GM19328 (cell line): ENCODE data around the gene CACNA1C.
"Not testable (repeated sequence)": the region's sequence is repeated elsewhere in the genome, so short reads cannot be mapped to it uniquely, and the experiment has no call there.

Source experiments
- ATAC-seq: cut with Tn5 transposase; IDR thresholded peaks from one replicate; pipeline ENCODE4 v1.9.1; 2021; ENCODE audit warnings: mild to moderate bottlenecking, moderate library complexity; ENCODE audit not compliant: unreplicated experiment

CACNA1C gene

DNA sequence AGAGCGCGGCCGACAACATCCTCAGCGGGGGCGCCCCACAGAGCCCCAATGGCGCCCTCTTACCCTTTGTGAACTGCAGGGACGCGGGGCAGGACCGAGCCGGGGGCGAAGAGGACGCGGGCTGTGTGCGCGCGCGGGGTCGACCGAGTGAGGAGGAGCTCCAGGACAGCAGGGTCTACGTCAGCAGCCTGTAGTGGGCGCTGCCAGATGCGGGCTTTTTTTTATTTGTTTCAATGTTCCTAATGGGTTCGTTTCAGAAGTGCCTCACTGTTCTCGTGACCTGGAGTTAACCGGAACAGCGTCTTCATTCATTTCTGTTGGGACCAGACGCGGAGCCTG is 638.2 kb downstream of the CACNA1C start:
- ATAC-seq, result no peak

DNA sequence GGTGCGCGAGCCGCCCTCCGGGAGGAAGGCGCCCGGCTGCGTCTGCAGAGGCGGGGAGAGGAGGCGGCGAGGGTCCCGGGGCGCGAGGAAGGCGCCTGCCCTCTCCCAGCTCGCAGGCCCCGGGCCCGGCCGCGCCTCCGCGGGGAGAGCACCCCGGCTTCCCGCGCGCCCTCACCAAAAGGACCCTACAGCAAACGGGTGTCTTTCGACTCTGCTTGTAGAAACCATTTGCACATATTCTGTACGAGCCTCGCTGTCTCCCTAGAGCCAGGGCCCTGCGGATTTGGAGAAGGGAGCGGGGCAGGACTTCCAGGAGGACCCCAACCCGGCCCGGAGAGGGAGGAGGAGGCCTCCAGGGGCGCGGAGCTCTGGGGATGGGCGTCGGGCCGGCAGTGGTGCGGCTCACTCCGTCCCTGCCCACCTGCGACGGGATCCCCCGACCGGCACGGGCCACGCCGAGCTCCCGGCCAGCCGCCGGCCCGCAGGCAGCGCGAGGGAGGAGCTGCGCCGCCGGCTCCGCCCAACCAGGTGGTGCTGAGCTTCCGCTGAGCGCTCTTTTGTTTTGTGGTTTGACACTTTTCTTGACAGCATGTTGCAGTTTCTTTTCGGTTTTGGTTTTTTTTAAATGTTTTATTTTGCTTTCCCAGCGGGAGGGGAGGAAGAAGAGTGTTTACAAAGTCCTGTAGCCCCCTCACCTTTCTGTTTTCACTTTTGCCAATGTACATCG is 638.7 kb downstream of the CACNA1C start:
- peak; percentile 71 for ATAC-seq

GRCh38 chr12:2692080-2692479 is 639.3 kb downstream of the CACNA1C start:
- ATAC-seq, result no peak

DNA sequence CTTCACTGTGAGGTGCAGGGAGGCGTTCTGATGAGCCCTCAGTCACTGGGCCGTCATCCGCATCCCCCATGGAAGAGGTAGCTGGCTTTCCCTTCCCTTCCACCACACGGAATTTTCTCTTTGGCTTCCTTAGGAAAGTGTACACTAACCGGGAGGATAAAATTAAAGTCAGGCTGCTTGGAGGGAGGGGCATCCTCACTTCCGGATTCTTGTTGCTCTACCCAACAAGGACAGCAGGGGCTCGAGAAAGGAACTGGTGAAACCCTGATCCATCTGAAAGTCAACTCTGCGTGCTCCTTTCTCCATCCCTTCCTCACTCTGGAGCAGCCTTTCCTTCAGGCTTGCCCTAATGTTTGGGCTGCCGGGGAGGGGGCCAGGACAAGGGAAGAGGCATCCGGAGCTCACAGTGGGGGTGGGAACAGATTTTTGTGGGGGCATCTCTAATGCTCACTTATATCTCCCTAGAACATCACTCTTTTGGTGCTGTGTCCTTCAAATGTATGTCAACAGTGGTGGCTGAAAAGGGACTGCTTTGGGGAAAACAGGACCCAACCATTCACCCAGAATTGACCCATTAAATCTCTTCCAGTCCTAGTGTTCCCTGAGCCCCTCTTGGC is 640.6 kb downstream of the CACNA1C start:
- ATAC-seq, result no peak

DNA sequence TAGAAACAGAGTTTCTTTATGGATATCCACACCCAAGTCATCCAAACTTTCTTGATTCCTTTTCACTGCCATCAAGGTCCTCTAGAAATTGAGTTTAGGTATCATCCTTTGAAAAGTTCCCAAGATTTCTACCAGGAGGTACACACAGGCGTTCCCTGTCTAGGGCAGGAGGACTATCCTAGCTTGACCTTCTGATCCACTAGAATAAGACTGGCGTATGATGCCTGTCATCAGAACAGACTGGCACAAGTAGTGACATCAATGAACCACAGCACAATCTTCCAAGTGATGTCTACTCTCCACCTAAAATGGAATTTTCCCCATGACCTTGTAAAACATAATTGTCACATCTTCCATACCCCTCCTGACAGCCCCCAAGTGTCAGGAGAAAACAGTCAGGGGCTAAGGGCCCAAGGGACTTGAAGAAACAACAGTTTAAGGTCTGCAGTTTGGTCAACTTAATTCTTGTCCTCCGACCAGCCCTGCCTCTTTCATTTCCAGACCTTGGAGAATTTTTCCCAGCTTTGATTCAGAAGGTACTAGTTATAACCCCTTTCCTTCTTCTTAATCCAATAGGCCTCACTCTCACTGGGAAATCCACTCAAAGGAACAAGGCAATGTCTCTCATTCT is 641.3 kb downstream of the CACNA1C start:
- ATAC-seq, result no peak

DNA sequence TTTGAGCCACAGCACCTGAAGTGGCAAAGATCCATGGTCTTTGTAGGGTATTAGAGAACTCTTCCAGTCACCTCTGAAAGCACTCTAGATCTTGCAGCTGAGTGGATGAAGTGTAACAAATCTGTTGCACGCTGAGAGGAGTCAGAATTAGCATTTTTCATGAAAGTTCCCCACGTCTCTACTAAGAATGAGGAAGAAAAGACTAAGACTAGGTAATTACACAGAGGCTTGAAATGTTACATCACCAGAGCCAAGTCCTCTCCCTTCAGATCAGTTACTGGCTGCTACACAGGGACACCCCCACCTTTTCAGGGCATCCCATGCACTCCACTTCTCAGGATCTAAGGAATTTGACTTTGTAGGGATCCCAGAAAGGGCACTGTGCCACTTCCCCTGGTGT is 643.3 kb downstream of the CACNA1C start:
- ATAC-seq, result no peak

- no peak for ATAC-seq
Observed at GRCh38 chr12:2697057-2697800, 644.4 kb downstream of the CACNA1C start.

DNA sequence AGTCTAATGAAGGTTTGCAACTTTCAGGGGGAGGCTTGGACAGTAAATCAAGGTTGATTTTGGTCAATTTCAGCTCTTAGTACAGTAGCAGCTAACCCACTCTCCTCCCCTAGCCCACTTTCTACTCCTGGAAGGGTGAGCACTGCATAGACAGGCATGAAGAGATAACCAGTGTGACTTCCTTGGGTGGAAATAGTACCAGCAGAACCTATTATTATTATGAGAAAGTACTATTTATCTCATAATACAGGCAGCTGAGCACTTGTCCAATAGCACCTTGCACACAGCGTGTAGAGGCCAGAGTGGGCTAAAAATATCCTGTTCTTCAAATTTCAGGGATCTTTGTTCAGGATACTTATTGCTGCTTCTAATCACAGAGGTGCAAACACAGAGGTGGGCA is 645.8 kb downstream of the CACNA1C start:
- no peak for ATAC-seq

DNA sequence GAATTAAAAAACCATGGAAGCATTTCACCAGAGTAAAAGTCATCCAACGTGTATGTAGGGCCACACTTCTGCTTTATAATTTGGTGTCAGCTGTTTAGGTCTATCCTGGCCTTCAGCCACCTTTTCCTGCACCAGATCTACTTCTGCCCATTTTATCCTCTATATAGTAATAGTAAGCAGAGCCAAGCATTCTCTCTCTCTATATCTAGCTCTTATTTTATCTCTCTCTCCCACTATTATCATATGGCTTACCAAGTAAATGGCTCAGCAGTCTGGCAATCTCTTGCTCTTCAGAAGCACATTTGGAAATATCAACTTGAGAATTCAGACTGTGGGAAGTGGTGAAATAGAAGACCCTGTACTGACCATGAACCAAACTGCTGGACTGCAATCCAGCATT is 657.9 kb downstream of the CACNA1C start:
- no peak for ATAC-seq

GRCh38 chr12:2719392-2719791 is 666.6 kb downstream of the CACNA1C start:
- no peak for ATAC-seq

DNA sequence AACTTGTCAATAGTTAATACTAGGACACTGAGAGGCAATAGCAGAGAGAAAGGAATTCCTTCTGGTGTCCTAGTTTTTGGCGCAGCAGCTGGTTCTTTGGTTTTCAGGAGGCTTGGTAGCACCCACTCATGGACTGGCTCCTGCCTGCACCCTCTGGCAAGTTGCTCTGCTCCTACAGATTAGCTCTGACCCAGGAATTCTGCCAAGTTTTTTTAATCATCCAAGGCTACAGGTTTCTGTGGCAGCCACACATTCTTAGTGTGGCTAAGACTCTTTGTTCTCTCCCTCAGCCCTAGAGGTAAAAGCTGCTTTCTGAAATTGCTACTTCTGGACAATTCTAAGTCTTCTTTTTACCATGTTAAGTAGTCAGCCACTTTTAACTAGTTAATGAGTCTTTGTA is 670.0 kb downstream of the CACNA1C start:
- ATAC-seq, result no peak

DNA sequence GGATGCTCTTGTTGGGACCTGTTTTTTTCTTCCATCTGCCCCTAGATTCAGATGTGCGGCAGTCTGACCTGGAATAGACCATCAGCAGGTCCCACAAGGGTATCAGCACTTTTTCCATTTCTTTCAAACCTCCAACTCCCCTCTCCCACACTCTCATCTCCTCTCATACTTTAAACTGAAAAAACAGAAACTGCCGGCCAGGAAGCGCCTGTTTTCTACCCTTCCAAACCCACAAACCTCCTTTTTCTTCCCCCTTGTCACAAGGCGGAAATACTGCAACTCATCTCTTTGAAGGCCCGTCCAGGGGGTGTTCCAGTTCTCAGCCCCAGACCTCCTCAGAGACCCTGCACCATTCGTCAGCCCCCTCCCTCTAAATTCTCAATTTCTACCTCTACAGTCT is 679.5 kb downstream of the CACNA1C start:
- no peak for ATAC-seq

DNA sequence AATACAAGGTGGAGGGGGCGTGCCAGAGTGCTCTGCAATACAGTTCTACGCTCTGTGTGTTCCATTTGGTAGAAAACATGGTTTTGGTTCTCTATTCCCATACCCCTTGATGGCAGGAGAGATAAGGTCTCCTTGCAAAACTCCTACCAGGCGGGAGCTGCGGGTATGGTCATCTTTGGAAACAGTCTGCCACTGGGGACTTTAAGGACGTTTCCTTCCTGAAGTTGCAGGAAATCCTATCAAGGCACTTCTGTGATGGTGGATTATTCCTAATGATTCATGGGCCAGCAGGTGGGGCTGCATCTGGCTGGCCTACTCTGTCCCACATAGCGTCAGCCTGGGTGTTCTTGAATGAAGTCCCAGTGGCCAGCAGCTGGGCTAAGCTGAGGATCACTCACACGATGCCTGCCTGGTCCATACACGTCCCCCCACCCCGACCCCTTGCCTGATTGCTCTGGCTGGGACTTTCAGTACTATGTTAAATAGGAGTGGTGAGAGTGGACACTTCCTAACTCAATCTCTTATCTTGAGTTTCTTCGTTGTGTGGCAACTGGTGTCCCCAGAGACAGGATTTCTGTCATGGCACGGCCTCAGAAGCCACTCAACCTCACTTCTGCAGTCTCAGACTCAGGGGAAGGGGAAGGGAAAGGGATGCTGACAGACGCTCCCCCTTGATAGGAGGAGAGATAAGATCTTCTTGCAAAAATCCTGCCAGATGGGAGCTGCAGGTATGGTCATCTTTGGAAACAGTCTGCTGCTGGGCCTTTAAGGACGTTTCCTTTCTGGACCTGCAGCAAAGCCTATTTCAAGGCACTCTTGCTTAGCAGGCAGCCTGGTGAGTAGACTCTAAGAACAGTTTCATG is 680.9 kb downstream of the CACNA1C start:
- no peak for ATAC-seq

DNA sequence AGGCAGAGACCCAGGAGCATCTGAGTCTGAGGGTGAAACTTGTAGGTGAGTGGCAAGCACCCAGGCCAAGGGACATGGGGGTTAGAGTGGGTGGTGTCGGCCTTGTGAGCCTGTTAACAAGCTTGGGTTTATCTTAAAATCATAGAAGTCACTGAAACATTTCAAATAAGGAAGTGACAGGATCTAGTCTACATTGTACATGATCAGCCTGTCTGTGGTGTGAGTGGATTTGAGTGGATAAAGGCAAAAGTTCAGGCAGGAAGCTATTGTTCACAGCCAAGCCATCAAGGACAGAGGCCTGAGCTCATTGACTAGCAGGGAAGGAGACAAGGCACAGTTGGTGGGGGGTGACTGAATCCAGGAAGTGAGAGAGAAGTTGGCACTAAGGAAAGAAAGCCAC is 682.6 kb downstream of the CACNA1C start:
- ATAC-seq, result no peak

DNA sequence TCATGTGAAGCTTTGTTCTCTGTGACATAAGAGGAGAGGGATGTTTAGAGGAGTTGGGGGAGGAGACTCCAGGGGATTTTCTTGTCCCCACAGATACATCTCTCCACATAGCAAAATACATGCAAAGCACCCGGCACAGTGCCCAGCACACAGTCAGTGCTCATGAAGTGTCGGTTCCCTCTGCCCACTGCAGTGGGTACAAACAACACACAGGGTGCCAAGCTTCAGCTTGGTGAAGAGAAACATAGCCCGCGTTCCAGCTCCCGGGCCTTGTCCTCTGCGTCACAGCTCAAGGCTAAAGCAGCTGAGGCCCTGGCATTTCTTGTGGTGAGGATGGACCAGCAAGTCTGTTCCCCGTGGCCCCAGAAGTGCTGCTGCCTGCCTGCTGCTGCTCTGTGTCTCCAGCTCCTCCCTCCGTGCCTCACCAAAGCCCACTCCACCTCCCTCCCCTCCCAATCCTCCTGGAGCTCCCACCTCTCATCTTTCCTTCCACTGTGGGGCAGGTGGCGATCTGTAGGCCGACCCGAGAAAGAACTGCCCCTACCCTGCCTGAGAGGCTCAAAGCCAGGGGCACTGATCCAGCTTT is 685.0 kb downstream of the CACNA1C start:
- ATAC-seq, result no peak

DNA sequence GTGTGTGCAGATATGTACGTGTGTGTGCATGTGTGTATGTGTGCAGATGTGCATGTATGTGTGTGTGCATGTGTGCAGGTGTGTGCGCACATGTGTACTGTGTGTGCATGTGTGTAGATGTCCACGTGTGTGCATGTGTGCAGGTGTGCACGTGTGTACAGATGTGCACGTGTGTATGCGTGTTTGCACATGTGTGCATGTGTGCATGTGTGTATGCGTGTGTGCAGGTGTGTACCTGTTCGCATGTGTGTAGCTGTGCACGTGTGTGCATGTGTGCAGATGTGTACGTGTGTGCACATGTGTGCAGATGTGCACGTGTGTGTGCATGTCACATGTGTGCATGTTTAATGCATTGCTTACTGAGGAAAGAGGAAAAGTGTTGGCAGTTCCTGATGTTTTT is 686.3 kb downstream of the CACNA1C start:
- no peak for ATAC-seq

GRCh38 chr12:2739832-2740641 is 687.2 kb downstream of the CACNA1C start:
- no peak for ATAC-seq

DNA sequence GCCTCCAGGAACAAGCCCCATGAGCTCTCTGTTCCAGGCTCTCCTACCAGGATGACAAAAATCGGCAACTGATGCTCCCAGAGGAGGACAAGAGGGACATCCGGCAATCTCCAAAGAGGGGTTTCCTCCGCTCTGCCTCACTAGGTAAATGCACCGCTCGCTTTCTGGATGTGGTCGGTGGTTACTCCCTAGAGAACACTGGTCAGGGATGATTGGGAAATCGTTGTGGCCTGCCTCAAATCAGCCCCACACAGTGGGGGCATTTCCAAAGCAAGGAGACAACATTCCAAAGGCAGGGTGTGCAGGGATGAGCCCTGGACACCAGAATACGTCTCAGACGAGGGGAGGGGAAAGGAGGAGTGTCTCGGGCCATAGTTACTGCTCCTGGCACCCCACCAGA is 689.2 kb downstream of the CACNA1C start:
- ATAC-seq, result not testable (repeated sequence)

DNA sequence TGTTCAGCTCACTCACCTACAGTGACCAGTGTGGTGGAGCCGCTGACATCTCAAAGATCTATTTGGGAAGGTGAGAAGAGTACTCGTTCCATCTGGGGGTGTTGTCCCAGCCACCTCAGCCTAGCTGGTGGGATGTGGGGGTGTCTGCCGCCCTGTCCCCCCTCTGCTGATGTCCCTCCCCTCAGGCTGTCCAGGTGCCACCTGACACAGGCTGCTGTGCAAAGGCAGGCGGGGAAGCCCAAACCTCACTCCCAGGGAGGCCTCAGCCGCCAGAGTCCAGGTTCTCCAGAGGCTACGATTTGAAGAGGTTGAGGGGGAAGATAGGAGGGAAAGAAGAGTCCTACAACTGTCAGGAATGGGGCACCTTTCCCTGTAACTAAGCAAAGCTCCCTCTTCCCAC is 690.7 kb downstream of the CACNA1C start:
- ATAC-seq, result no peak

DNA sequence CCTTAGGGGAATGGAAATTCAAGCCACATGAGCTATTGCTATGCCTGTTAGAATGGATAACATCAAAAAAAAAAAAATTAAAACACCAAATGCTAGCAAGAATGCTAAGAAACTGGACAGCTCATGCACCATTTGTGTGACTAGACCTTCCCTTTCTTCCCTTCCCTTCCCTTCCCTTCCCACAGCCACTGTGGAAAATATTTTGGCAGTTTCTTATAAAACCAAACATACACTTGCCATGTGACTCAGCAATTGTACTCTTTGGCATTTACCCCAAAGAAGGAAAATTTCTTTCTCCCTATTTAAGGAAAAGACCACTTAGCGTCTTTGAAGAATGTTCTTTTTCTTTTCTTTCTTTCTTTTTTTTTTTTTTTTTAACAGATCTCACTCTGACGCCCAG is 692.9 kb downstream of the CACNA1C start:
- no peak for ATAC-seq
